HG03558 (cell line): ENCODE data around the gene HSPA2.
"Not testable (repeated sequence)": the region's sequence is repeated elsewhere in the genome, so short reads cannot be mapped to it uniquely, and the experiment has no call there.

Source experiments
- ATAC-seq: cut with Tn5 transposase; IDR thresholded peaks from one replicate; pipeline ENCODE4 v1.9.1; 2021; ENCODE audit warnings: moderate number of reproducible peaks; ENCODE audit not compliant: unreplicated experiment; ENCODE audit errors: extremely low read depth

HSPA2 gene

GRCh38 chr14:64550621-64551333 lies 10.2 kb downstream of the HSPA2 start:
- ATAC-seq = no peak

GRCh38 chr14:64554556-64554955 lies 14.0 kb downstream of the HSPA2 start:
- no peak for ATAC-seq

GRCh38 chr14:64556526-64556925 lies 16.0 kb downstream of the HSPA2 start:
- ATAC-seq = no peak

GRCh38 chr14:64558216-64558615 lies 17.7 kb downstream of the HSPA2 start:
- not testable (repeated sequence) for ATAC-seq

GRCh38 chr14:64561631-64562030 lies 21.1 kb downstream of the HSPA2 start:
- ATAC-seq = no peak

- ATAC-seq = no peak
These were observed 21.9 kb downstream of the HSPA2 start for GRCh38 chr14:64562436-64562835.

GRCh38 chr14:64563696-64564095 lies 23.2 kb downstream of the HSPA2 start:
- no peak for ATAC-seq

GRCh38 chr14:64566651-64567122 lies 26.1 kb downstream of the HSPA2 start:
- no peak for ATAC-seq

- no peak for ATAC-seq
These were observed 28.6 kb downstream of the HSPA2 start for GRCh38 chr14:64569138-64569631.

GRCh38 chr14:64569646-64570045 lies 29.1 kb downstream of the HSPA2 start:
- not testable (repeated sequence) for ATAC-seq

- no peak for ATAC-seq
These were observed 32.0 kb downstream of the HSPA2 start for GRCh38 chr14:64572386-64573104.

GRCh38 chr14:64573109-64573508 lies 32.6 kb downstream of the HSPA2 start:
- no peak for ATAC-seq

GRCh38 chr14:64574371-64575107 lies 34.0 kb downstream of the HSPA2 start:
- ATAC-seq = no peak

- no peak for ATAC-seq
These were observed 36.7 kb downstream of the HSPA2 start for GRCh38 chr14:64577211-64577610.

GRCh38 chr14:64580467-64580866 lies 39.9 kb downstream of the HSPA2 start:
- no peak for ATAC-seq

- no peak for ATAC-seq
These were observed 40.8 kb downstream of the HSPA2 start for GRCh38 chr14:64581363-64581762.

- no peak for ATAC-seq
These were observed 41.3 kb downstream of the HSPA2 start for GRCh38 chr14:64581817-64582216.

- ATAC-seq = no peak
These were observed 43.6 kb downstream of the HSPA2 start for GRCh38 chr14:64584190-64584589.

GRCh38 chr14:64591809-64592208 lies 51.3 kb downstream of the HSPA2 start:
- no peak for ATAC-seq
